Coronary artery (tissue), 2 donors: ENCODE measurements around the gene ZNF41.

Experiments
- DNase-seq: peaks from one replicate; pipeline ENCODE4 v3.0.0-alpha.2; 2017; ENCODE audit warnings: low spot score
- H3K27ac ChIP-seq, 2 donors: fragments of 200-600 bp; sonication (generic); one replicate each; pipeline ENCODE4 v1.5.1; 2016 to 2019
- H3K4me3 ChIP-seq: fragments of 200-600 bp; sonication (generic); 2 replicates; pipeline ENCODE4 v1.5.1; 2016; ENCODE audit warnings: mild to moderate bottlenecking, moderate library complexity
- TF ChIP-seq, protein P1 (sequence below): fragments of 200-600 bp; sonication (generic); IDR thresholded peaks from one replicate; pipeline ENCODE4 v1.5.1; 2019; ENCODE audit warnings: antibody characterized with exemption

ZNF41 gene

DNA sequence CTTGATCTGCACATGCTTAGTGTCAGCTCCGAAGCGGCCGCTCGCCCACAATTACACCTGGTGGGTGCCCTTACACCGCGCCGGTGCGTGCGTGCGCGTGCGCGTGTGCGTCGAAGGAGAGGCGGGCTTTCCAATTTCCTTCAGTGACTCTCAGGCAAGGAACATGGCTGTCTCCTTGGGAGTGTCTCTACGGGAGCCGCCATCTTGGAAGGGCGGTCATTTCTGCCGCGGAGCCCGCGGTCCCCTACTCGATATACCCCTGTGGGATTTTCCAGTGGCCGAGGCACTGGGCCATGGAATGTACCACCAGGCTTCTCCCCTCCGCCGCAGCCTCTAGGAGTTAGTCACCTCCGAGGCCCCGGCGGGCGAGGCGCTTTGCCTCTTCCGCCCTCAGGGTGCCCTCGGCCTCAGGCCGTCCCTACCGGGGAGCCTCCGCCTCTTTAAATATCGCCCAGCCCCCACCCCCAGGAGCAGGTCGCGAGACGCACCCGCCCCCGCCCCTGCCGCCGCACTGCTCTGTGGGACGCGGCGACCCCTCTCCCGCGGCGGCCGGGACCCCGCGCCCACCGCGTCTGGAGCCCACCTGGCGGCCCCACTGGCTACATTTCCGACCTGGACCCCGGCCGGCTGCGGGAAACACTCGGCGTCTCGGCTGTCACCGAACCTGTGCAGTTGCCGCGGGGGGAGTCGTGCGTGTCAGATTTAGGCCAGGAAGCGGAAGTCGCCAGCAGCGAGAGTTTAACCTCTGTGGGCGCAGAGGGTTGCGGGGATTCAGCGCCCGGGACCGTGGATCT is at the start of gene ZNF41:
Gene ZNF41 (minus strand): TSS at position 711 of the 794 bp plus-strand sequence. CDS start 15,741 bp downstream, outside the sequence.
- Histone ChIP-seq H3K27ac (peak within 1 kb of the TSS; percentile 87 to 96), H3K4me3 (peak within 1 kb of the TSS; percentile 84)
- DNase-seq = peak; percentile 79
- TF ChIP-seq, protein P1, sequence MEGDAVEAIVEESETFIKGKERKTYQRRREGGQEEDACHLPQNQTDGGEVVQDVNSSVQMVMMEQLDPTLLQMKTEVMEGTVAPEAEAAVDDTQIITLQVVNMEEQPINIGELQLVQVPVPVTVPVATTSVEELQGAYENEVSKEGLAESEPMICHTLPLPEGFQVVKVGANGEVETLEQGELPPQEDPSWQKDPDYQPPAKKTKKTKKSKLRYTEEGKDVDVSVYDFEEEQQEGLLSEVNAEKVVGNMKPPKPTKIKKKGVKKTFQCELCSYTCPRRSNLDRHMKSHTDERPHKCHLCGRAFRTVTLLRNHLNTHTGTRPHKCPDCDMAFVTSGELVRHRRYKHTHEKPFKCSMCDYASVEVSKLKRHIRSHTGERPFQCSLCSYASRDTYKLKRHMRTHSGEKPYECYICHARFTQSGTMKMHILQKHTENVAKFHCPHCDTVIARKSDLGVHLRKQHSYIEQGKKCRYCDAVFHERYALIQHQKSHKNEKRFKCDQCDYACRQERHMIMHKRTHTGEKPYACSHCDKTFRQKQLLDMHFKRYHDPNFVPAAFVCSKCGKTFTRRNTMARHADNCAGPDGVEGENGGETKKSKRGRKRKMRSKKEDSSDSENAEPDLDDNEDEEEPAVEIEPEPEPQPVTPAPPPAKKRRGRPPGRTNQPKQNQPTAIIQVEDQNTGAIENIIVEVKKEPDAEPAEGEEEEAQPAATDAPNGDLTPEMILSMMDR = no peak

DNA sequence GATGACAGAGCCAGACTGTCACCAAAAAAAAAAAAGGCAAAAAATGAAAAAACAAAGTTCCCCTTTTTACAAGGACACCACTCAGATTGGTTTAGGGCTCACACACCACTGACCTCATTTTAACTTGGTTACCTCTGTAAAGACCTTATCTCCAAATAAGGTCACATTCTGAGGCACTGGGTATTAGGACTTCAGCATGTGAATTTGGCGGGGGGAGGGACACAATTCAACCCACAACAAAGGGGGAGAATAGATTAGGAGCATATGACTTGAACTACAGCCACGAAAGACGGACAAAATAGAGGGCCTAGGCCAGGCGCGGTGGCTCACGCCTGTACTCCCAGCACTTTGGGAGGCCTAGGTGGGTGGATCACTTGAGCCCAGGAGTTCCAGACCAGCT is 47.0 kb upstream of the ZNF41 start:
- Histone ChIP-seq H3K4me3 (no peak overlapping the region), H3K27ac (no peak overlapping the region)
- TF ChIP-seq, protein P1 = no peak
- no peak for DNase-seq

DNA sequence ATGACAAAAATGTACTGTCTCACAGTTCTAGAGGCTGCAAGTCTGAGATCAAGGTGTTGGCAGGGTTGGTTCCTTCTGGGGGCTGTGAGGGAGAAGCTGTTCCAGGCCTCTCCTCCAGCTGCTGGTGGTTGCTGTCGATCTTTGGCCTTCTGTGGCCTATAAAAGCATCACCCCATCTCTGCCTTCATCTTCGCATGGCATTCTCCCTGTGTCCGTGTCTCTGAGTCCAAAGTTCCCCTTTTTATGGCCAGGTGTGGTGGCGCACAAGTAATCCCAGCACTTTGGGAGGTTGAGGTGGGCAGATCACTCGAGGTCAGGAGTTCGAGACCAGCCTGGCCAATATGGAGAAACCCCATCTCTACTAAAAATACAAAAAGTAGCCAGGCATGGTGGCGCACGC is 46.5 kb upstream of the ZNF41 start:
- TF ChIP-seq, protein P1 = no peak
- DNase-seq = no peak
- Histone ChIP-seq H3K27ac (no peak overlapping the region), H3K4me3 (no peak overlapping the region)

DNA sequence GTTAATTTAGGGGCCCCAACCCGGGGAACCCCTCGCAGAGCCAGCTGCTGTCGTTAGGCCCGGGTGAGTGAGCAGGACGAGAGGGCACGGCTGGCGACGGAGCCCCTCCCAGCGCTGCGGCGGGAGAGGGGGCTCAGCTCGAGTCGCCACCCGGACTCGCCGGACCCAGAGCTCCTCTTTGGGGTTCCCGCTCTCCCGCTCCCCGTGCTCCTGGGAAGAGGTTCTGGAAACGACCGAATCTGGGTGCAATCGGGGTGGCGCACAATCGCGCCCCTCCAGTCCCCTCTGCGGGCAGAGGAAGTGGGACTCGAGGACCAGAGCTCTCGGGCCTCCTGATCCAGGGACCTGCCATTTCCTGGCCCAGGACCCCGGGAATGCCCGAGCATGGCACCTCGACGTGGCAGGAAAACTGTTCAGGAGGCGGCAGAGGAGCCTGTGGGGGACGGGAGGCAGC is 40.7 kb upstream of the ZNF41 start:
- peak overlapping the region; percentile 67 for H3K4me3 ChIP-seq
- TF ChIP-seq, protein P1 = no peak
- H3K27ac ChIP-seq = no peak overlapping the region
- no peak for DNase-seq

DNA sequence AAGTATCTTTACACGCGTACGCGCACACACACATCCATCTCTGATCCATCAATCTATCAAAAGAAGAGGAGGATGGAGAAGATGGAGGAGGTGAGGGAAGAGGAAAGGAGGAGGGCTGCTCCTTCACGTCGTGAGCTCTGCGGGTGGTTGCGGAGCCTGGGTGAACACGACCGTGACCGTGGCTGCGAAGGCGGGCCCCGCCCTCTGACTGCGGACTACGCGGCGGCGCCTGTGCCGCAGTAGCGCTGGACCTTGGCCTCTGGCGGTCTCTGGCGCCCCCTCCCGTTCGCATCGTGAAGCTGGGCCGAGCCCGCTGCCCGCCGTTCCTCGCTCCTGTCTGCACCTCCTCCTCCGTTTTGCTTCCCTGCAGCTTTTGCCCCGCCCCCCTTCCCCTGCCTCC is 40.3 kb upstream of the ZNF41 start:
- Histone ChIP-seq H3K4me3 (peak overlapping the region; percentile 67), H3K27ac (no peak overlapping the region)
- TF ChIP-seq, protein P1 = peak; percentile 63
- DNase-seq = peak; percentile 84

DNA sequence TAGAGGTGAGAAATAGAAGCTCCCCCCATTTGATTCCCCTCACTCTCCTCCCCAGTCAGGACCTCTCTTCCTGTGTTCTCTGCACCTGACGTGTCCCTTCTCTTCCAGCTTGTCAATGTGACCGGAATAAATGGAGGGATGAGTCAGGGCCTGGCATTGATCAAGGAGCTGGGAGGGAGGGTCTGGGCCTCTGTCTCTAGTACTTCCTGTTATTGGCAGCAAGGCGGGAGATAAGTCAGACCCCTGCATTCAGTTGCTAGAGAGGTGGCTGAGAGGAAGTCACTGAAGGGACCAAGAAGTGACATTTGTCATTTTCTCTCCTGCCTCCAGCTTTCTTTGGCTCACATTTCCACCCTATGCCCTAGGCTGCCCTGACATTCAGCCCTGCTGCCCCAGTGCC is 35.1 kb upstream of the ZNF41 start:
- Histone ChIP-seq H3K27ac (no peak overlapping the region), H3K4me3 (no peak overlapping the region)
- TF ChIP-seq, protein P1 = no peak
- DNase-seq = no peak
